ENCODE measurements around the gene PAX2.

DNA sequence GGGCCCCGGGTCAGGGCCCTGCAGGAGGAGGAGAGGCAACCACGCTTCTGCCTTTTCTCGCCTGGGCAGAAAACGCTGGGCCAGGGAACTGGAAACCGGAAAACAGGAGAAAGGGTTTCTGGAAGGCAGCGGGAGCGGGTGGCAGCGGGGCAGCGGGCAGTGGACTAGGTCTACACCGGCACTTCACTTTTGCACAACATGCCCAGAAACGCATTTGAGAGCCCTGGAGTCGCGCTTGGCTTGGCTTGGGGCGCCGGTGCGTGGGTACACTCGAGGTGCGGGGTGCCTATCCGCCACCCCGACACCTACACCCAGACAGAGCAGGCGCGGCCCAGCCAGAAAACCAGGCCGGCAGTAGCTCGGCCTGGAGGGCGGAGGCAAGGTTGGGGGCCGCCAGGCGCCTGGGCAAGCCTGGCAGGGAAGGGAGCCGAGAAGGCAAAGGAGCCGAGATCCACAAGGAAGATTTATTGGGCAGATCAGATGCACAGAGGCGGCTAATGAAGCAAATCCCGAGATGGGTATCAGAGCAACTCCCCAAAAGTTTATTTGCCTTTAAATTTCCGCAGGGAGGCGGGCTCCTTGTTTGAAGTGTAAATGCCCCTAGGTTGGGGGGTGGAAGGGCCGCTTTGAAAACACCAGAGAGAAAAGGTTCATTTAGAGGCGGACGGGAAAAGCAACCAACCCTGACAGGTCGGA is 3.2 kb upstream of the PAX2 start:
- TF ChIP-seq, protein P1, sequence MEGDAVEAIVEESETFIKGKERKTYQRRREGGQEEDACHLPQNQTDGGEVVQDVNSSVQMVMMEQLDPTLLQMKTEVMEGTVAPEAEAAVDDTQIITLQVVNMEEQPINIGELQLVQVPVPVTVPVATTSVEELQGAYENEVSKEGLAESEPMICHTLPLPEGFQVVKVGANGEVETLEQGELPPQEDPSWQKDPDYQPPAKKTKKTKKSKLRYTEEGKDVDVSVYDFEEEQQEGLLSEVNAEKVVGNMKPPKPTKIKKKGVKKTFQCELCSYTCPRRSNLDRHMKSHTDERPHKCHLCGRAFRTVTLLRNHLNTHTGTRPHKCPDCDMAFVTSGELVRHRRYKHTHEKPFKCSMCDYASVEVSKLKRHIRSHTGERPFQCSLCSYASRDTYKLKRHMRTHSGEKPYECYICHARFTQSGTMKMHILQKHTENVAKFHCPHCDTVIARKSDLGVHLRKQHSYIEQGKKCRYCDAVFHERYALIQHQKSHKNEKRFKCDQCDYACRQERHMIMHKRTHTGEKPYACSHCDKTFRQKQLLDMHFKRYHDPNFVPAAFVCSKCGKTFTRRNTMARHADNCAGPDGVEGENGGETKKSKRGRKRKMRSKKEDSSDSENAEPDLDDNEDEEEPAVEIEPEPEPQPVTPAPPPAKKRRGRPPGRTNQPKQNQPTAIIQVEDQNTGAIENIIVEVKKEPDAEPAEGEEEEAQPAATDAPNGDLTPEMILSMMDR (IDR thresholded peaks at IDR 0.05) = no peak
- TF ChIP-seq POLR2AphosphoS5 (IDR thresholded peaks at IDR 0.05) (no peak), POLR2A (IDR thresholded peaks at IDR 0.05) (no peak)

All from suprapubic skin (tissue), 4 donors.